HUES48 (cell line): ENCODE measurements around the gene NPSR1.
"Not testable (repeated sequence)": the region's sequence is repeated elsewhere in the genome, so short reads cannot be mapped to it uniquely, and the experiment has no call there.

Source experiments
- H3K27ac ChIP-seq: one replicate; pipeline ENCODE4 v1.7.0; 2013; ENCODE audit warnings: low read depth, low read length, inconsistent platforms
- H3K27me3 ChIP-seq: 2 replicates; pipeline ENCODE4 v1.6.1; 2013; ENCODE audit warnings: mild to moderate bottlenecking, low read length; ENCODE audit not compliant: control insufficient read depth, insufficient read depth
- H3K36me3 ChIP-seq: 2 replicates; pipeline ENCODE4 v1.6.1; 2013; ENCODE audit warnings: low read length; ENCODE audit not compliant: control insufficient read depth, insufficient read depth
- H3K4me1 ChIP-seq: 2 replicates; pipeline ENCODE4 v1.6.1; 2013; ENCODE audit warnings: mild to moderate bottlenecking, low read length; ENCODE audit not compliant: control insufficient read depth, insufficient read depth
- H3K4me3 ChIP-seq: 2 replicates; pipeline ENCODE4 v1.5.1; 2013; ENCODE audit warnings: mild to moderate bottlenecking, low read depth, low read length
- H3K9ac ChIP-seq: 2 replicates; pipeline ENCODE4 v1.6.1; 2013; ENCODE audit warnings: mild to moderate bottlenecking, low read depth, low read length, moderate library complexity
- H3K9me3 ChIP-seq: 2 replicates; pipeline ENCODE4 v1.6.1; 2013; ENCODE audit warnings: low read length; ENCODE audit not compliant: control insufficient read depth, insufficient read depth

NPSR1 gene

DNA sequence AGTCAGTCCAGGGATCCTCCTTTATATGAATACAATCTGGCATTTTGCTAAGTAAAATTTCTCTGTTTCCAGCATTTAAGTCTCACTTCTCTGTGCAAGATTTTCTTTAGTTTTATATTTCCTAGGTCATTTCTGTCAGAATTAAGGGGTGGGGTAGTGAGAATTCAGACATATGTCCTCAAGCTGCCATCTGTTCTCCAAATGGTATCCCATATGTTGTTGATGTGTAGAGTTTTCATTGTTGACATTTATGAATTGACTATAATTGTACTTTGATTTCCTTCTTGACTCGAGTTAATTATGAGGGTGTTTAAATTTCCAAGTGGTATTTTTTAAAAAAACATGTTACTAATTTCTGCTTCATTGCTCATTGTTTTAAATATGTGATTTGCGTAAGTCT lies 148.8 kb downstream of the NPSR1 start:
- Histone ChIP-seq H3K27me3 (no peaks in the 10 kb centered on the region), H3K36me3 (no peaks in the 10 kb centered on the region), H3K27ac (no peak overlapping the region), H3K4me3 (no peak overlapping the region), H3K9me3 (no peaks in the 10 kb centered on the region), H3K4me1 (no peaks in the 10 kb centered on the region), H3K9ac (no peak overlapping the region)

DNA sequence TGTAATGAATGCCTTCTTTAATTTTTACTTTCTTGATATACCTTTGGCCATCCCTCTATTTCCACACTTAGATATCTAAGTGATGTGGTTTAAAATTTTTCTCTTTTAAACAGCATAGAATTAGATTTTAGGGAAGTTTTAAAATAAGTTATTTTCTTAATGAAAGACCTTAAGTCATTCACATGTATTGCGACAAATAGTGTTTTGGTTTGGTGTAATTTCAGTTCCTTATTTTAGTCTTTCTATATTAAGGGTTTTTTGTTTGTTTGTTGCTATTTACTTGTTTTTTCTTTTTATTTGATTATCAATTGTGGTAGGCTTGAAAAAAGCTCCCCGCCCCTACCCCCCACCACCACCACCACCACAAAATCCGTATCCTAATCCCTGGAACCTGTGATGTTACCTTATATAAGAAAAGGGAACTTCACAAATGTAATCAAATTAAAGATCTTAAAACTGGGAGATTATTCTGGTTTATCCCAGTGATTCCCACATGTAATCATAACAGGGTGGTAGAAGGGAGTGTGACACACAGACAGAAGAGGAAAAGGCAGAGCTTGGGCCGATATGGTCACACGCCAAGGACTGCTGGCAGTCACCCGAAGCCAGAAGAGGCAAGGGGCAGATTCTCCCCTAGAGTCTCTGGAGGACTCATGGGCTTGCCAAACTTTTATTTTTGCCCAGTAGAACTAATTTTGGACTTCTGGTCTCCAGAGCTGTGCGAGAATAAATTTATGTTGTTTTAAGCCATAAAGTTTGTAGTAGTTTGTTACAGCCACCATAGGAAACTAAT lies 149.7 kb downstream of the NPSR1 start:
- Histone ChIP-seq H3K9me3 (no peaks in the 10 kb centered on the region), H3K36me3 (no peaks in the 10 kb centered on the region), H3K4me3 (no peak overlapping the region), H3K4me1 (no peaks in the 10 kb centered on the region), H3K9ac (no peak overlapping the region), H3K27ac (no peak overlapping the region), H3K27me3 (no peaks in the 10 kb centered on the region)

DNA sequence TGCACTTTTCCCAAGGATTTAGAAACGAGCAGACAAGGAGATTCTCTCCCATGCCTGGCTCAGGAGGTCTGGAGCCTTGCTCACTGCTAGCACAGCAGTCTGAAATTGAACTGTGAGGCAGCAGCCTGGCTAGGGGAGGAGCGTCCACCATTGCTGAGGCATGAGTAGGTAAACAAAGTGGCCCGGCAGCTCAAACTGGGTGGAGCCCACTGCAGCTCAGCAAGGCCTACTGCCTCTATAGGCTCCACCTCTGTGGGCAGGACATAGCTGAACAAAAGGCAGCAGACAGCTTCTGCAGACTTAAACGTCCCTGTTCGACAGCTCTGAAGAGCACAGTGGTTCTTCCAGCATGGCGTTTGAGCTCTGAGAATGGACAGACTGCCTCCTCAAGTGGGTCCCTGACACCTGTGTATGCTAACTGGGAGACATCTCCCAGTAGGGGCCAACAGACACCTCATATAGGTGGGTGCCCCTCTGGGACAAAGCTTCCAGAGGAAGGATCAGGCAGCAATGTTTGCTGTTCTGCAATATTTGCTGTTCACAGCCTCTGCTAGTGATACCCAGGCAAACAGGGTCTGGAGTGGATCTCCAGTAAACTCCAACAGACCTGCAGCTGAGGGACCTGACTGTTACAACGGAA lies 156.3 kb downstream of the NPSR1 start:
- H3K9me3 ChIP-seq, H3K36me3 ChIP-seq, H3K4me1 ChIP-seq, H3K27me3 ChIP-seq, H3K4me3 ChIP-seq, H3K27ac ChIP-seq, H3K9ac ChIP-seq: not testable (repeated sequence)

DNA sequence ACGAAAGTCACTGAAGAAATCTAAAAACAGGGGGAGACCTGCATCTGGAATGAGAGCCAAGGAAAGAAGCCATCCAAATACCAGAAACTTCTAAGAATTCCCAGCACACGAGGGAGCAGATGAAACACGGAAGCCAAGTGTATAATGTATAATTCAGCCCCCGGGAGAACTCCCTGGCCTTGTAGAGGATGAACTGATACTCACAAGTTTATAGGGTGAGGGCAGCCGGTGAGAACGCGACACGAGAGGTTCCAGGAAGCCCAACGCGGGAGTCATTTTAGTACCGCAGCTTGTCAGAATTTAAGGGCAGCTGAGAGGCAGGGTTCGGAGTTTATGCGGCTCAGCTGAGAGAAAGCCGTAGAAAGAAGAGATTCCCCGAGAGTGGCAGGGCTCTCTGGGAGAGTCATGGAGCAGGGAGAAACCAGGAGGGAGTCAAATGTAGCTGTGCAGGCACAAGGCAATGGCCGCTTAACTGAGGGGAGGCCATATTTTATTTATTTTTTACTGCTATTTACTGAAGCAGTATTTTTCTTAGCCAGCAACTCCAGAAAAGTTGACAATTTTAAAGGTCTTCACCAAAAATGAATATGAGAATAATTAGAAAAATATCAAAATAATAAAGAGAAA lies 164.0 kb downstream of the NPSR1 start:
- Histone ChIP-seq H3K4me3 (no peak overlapping the region), H3K4me1 (no peaks in the 10 kb centered on the region)

DNA sequence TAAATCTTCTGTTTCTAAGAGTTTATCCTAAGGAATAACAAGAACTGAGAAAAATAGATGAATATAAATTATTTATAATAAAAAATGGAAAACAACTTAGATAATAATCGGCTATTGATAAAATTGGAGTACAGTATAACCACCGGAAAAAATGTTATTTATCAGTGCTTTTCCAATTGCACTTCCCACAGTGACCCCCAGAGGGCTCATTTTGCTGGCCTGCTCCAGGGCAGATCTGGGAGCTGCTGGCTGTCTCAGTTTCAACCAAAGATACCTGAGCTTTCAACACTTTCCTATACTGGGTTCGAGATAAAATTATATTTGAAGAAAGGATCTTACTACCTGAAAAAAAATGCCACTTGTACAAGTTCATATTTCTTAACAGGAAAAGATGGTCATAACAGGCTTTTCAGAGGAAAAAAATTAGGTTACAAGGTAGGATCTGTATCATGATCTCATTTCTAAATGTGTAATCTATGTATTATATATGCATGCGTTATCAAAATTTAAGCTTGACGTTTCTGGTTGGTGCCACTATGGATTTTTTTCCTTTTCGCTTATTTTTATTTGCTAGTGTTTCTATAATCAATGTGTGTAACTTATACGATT lies 165.7 kb downstream of the NPSR1 start:
- Histone ChIP-seq H3K27ac (no peak overlapping the region), H3K9ac (no peak overlapping the region), H3K27me3 (no peaks in the 10 kb centered on the region), H3K4me1 (no peaks in the 10 kb centered on the region), H3K36me3 (no peaks in the 10 kb centered on the region), H3K4me3 (no peak overlapping the region), H3K9me3 (no peaks in the 10 kb centered on the region)

More for the DNA sequence above, 164.0 kb downstream of the NPSR1 start:
- H3K36me3 ChIP-seq, result no peaks in the 10 kb centered on the region
- no peaks in the 10 kb centered on the region for H3K9me3 ChIP-seq
- H3K27ac ChIP-seq, result no peak overlapping the region
- no peak overlapping the region for H3K9ac ChIP-seq
- no peaks in the 10 kb centered on the region for H3K27me3 ChIP-seq

DNA sequence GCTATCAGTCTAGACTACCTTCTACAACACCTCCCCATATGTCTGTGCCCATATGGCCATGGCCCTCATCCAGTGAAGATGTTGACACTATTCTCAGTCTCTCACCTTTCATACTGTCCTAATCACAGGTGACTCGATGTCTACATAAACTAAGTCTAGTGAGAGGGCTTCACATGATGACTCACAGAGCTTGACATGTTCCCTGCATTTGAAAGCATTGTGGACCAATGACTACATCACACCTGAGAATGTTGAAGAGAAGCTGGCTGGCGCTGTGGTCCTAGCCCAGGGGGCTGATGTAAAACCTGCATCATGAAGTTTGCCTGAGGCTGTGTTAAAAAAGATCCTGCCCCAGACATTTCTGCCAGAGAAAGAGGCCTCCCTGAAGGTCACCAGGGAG lies 167.2 kb downstream of the NPSR1 start:
- H3K9me3 ChIP-seq, result no peaks in the 10 kb centered on the region
- H3K4me3 ChIP-seq, result no peak overlapping the region
- no peak overlapping the region for H3K9ac ChIP-seq
- no peaks in the 10 kb centered on the region for H3K36me3 ChIP-seq
- no peaks in the 10 kb centered on the region for H3K4me1 ChIP-seq
- H3K27me3 ChIP-seq, result no peaks in the 10 kb centered on the region
- no peak overlapping the region for H3K27ac ChIP-seq

DNA sequence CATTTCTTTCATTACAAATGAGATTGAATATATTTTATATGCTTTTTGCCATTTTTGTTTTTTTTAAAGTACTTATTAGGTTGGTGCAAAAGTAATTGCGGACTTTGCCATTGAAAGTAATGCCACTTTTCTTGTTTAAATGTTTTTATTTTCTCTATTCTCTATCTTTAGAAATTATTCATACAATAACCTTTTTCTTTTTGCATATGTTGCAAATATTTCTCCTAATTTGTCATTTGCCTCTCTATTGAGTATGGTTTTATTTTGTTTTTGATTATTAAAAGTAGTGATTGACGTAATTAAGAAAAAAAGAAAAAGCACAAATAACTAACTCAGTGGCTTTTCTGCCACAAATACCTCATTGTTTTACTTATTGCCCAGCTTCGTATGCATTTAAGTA lies 172.4 kb downstream of the NPSR1 start:
- Histone ChIP-seq H3K27me3 (no peaks in the 10 kb centered on the region), H3K4me1 (no peaks in the 10 kb centered on the region), H3K9me3 (no peaks in the 10 kb centered on the region), H3K4me3 (no peak overlapping the region), H3K27ac (no peak overlapping the region), H3K36me3 (no peaks in the 10 kb centered on the region), H3K9ac (no peak overlapping the region)

DNA sequence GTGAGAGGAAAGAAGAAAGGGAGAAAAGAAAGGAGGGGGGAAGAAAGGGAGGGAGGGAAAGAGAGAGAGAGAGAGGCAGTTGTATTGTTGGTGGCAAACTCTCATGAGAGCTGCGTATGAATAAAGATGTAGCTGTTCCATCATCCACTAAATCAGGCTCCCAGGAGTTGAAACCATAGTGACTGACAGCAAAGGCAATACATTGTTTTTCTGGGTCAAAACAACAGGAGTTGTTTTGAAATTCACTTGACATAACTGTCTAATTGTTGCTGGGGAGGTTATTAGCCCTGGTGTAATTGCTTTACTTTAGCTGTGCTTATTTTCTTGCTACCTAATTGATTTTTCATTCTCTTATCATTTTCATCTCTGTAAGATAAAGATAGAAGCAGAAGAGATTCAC lies 173.4 kb downstream of the NPSR1 start:
- no peaks in the 10 kb centered on the region for H3K9me3 ChIP-seq
- no peaks in the 10 kb centered on the region for H3K36me3 ChIP-seq
- H3K4me1 ChIP-seq, result no peaks in the 10 kb centered on the region
- H3K9ac ChIP-seq, result no peak overlapping the region
- no peak overlapping the region for H3K27ac ChIP-seq
- no peaks in the 10 kb centered on the region for H3K27me3 ChIP-seq
- no peak overlapping the region for H3K4me3 ChIP-seq

DNA sequence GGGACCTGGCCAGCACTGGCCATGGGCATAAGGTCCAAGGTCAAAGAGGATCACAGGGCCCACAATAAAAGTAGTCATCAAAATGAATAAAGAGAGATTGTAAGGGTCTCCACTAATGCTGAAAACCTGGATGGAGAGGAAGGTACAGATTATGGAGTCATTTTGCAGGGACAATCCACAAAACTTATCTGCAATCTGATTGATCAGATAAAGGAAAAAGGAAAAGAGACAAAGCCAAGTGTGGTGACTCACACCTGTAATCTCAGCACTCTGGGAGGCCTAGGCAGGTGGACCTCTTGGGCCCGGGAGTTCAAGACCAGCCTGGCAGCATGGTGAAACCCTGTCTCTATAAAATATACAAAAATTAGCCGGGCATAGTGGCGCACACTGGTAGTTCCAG lies 174.0 kb downstream of the NPSR1 start:
- Histone ChIP-seq H3K4me1 (no peaks in the 10 kb centered on the region), H3K9me3 (no peaks in the 10 kb centered on the region), H3K9ac (no peak overlapping the region), H3K36me3 (no peaks in the 10 kb centered on the region), H3K27ac (no peak overlapping the region), H3K27me3 (no peaks in the 10 kb centered on the region), H3K4me3 (no peak overlapping the region)

DNA sequence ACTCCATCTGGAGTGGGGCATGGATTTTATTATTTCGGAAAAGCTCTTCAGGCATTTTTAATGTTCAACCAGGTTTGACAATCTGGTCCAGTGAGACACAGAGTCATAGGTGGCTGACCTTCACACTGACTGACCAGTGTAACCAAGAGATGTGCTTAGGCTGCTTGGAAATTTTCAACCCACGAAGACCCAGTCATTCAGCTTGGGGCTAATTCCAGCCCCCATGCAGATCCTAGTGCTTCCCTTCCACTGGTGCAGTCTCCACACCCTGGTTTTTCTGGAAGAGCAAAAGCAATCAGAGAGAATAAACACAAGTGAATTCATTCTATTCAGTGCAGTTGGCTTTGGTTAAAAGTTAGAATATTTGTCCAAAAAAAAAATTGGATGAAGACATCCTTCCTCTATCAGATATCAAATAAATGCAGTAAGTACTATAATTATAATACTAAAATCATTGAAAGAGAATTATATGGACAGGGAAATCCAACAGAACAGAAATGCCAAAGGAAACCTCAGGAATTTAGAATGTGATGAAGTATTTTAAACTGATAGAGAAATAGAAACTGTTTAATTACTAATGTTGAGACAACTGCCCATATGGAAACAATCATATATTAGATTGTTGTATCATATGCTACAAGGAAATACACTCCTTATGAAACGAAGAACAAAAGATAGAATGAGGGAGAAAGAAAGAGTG lies 178.0 kb downstream of the NPSR1 start:
- Histone ChIP-seq H3K4me1 (no peaks in the 10 kb centered on the region), H3K9ac (no peak overlapping the region), H3K4me3 (no peak overlapping the region), H3K27me3 (no peaks in the 10 kb centered on the region), H3K36me3 (no peaks in the 10 kb centered on the region), H3K27ac (no peak overlapping the region), H3K9me3 (no peaks in the 10 kb centered on the region; the same call in 1 of the 2 replicates)
